Measurements from ENCODE around the gene CTIF. TPM values are rescaled to one million over a fixed set of nuclear protein-coding genes. Genes with fewer than 3 reads are reported as not detected.
A peak's percentile ranks its signal among the peaks of the same experiment; 100 is the strongest.

Gene CTIF
- polyA plus RNA-seq, 1 experiment: 40.2 TPM

GRCh38 chr18:48828691-48829442, 290.0 kb downstream of the CTIF start:
- peak overlapping the region; percentile 31 for H3K27ac ChIP-seq (ENCODE audit: low read depth, low read length)
- no peak overlapping the region for H3K4me3 ChIP-seq (ENCODE audit: low read depth, low read length)
- TF ChIP-seq CTCF (IDR thresholded peaks at IDR 0.05; ENCODE audit: low read depth, low read length): no peak
- H3K9me3 ChIP-seq (ENCODE audit: control insufficient read depth, insufficient read depth, low read length): no peaks in the 10 kb centered on the region; the same call in 1 of the 2 replicates
- no peaks in the 10 kb centered on the region for H3K27me3 ChIP-seq (ENCODE audit: control insufficient read depth, insufficient read depth, low read length)
- CTCF ChIA-PET: no interaction called here
- POLR2A ChIA-PET: interaction anchor here (0.5 kb wide), 1 partner anchor 84 kb away, joined by 4 read pairs; no protein-coding TSS in a partner anchor
- no peak for DNase-seq (ENCODE audit: low read depth, low spot score)

GRCh38 chr18:48829443-48830149, 290.8 kb downstream of the CTIF start:
- no peak overlapping the region for H3K4me3 ChIP-seq (ENCODE audit: low read depth, low read length)
- H3K27me3 ChIP-seq (ENCODE audit: control insufficient read depth, insufficient read depth, low read length): no peaks in the 10 kb centered on the region
- H3K27ac ChIP-seq (ENCODE audit: low read depth, low read length): no peak overlapping the region
- no peaks in the 10 kb centered on the region; the same call in 1 of the 2 replicates for H3K9me3 ChIP-seq (ENCODE audit: control insufficient read depth, insufficient read depth, low read length)
- no peak for TF ChIP-seq CTCF (IDR thresholded peaks at IDR 0.05; ENCODE audit: low read depth, low read length)
- no peak for DNase-seq (ENCODE audit: low read depth, low spot score)
- ChIA-PET CTCF (no interaction called here), POLR2A (interaction anchor here (0.5 kb wide), 1 partner anchor 83 kb away, joined by 4 read pairs; no protein-coding TSS in a partner anchor)

- DNase-seq (ENCODE audit: low read depth, low spot score): no peak
- H3K9me3 ChIP-seq (ENCODE audit: control insufficient read depth, insufficient read depth, low read length): no peaks in the 10 kb centered on the region; the same call in 1 of the 2 replicates
- POLR2A ChIA-PET: no interaction called here
- H3K27me3 ChIP-seq (ENCODE audit: control insufficient read depth, insufficient read depth, low read length): no peaks in the 10 kb centered on the region
- no peak overlapping the region for H3K4me3 ChIP-seq (ENCODE audit: low read depth, low read length)
- TF ChIP-seq CTCF (IDR thresholded peaks at IDR 0.05; ENCODE audit: low read depth, low read length): no peak
- CTCF ChIA-PET: no interaction called here
- H3K27ac ChIP-seq (ENCODE audit: low read depth, low read length): no peak overlapping the region
These were observed 292.4 kb downstream of the CTIF start for GRCh38 chr18:48831113-48831759.

- ChIA-PET CTCF (interaction anchor here (1.3 kb wide), 1 partner anchor 156 kb away, joined by 4 read pairs; no protein-coding TSS in a partner anchor), POLR2A (interaction anchor here (1.3 kb wide), 1 partner anchor 116 kb away, joined by 3 read pairs; no protein-coding TSS in a partner anchor)
- no peak for TF ChIP-seq CTCF (IDR thresholded peaks at IDR 0.05; ENCODE audit: low read depth, low read length)
- Histone ChIP-seq H3K27me3 (ENCODE audit: control insufficient read depth, insufficient read depth, low read length) (no peaks in the 10 kb centered on the region), H3K27ac (ENCODE audit: low read depth, low read length) (no peak overlapping the region), H3K9me3 (ENCODE audit: control insufficient read depth, insufficient read depth, low read length) (no peaks in the 10 kb centered on the region; the same call in 1 of the 2 replicates), H3K4me3 (ENCODE audit: low read depth, low read length) (no peak overlapping the region)
- no peak for DNase-seq (ENCODE audit: low read depth, low spot score)
These were observed 293.0 kb downstream of the CTIF start for GRCh38 chr18:48831802-48832201.

Measured in AG04450 (cell line).